ENCODE results near the gene INHBB. TPM values are rescaled to one million over a fixed set of nuclear protein-coding genes. Genes with fewer than 3 reads are reported as not detected.

INHBB gene
- total and polyA plus RNA-seq, 2 of the 4 experiments (the other 2 are of a cell fraction) = 0.18 to 0.92 TPM

DNA sequence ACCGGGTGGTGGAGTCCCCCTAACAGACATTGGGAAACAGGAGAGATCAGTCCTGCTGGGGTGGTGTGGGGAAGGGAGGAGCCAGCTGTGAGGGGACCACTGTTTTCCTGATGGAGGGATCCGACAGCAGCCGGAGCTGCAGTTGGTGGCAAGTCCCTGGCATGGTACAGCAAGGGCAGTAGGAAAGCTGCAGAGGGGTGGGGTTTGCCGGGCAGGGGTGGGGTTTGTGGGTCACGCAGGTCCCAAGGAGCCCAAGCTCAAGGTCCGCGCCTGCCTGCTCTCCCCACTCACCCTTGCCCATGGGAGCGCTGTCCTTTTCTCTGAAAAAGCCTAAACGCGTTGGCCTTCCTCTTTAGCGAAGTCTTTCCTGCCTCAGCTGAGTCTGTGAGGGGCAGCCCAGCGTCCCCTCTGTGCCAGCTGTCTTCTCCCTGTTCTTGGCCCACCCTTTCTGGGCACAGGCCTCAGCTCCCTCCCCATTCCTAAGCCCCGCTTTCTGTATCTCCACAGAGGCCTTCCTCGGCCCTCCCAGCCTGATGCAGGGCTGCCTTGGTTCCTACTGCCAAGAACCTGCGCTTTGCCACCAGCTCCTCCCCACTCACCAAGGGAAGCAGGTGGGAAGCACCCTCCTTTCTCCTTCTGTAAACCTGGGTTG is 29.3 kb upstream of the INHBB start:
- no peaks in the 10 kb centered on the region for H4K20me1 ChIP-seq (ENCODE audit: insufficient read depth, low read length)
- H2AK9ac ChIP-seq (replicated peaks; ENCODE audit: low read depth, low read length, poor library complexity) = no peak overlapping the region
- POLR2A ChIA-PET (ENCODE audit: unreplicated experiment) = interaction anchor here (0.6 kb wide), 1 partner anchor 1421 kb away, joined by 7 read pairs; no protein-coding TSS in a partner anchor
- H3K14ac ChIP-seq (replicated peaks; ENCODE audit: low read depth, low read length) = no peak overlapping the region
- dilution Hi-C loops (cut with HindIII; ENCODE audit: low sequenced_read_pairs, unreplicated experiment) (no loop called here), intact Hi-C loops (cut with micrococcal nuclease) (no loop called here), in situ Hi-C loops (cut with MboI; ENCODE audit: low sequenced_read_pairs) (no loop called here)
- no peak overlapping the region for H3K18ac ChIP-seq (ENCODE audit: low read depth, low read length)
- H2BK20ac ChIP-seq (ENCODE audit: low read depth, low read length) = no peak overlapping the region
- no peak overlapping the region for H3K4me3 ChIP-seq (ENCODE audit: insufficient read depth, low read depth, low read length)
- H3K9me3 ChIP-seq (ENCODE audit: control insufficient read depth, insufficient read depth, low read length) = no peaks in the 10 kb centered on the region
- no peaks in the 10 kb centered on the region for H3K36me3 ChIP-seq (ENCODE audit: control insufficient read depth, insufficient read depth, low read length)
- no peak for DNase-seq
- TF ChIP-seq MAFK (IDR thresholded peaks at IDR 0.05; ENCODE audit: low read depth, low read length) = no peak
- no peak for TF ChIP-seq NFE2L2 (IDR thresholded peaks at IDR 0.05; ENCODE audit: low read depth, low read length)
- no peak for TF ChIP-seq FOS (IDR thresholded peaks at IDR 0.05; ENCODE audit: low read depth, low read length)
- no peak for TF ChIP-seq RAD21 (IDR thresholded peaks at IDR 0.05; ENCODE audit: low read length)
- TF ChIP-seq MAZ (IDR thresholded peaks at IDR 0.05; ENCODE audit: borderline replicate concordance, low read depth, low read length) = no peak
- H3K27ac ChIP-seq (ENCODE audit: insufficient read depth, low read length) = no peak overlapping the region
- H2BK120ac ChIP-seq (ENCODE audit: low read depth, low read length) = no peak overlapping the region
- no peak overlapping the region for H4K8ac ChIP-seq (ENCODE audit: low read depth in 2 of 2, low read length in 2 of 2)
- no peak overlapping the region for H4K5ac ChIP-seq (ENCODE audit: low read depth, low read length)
- CTCF ChIA-PET = interaction anchor here (0.6 kb wide), 1 partner anchor 494 kb away, joined by 3 read pairs; no protein-coding TSS in a partner anchor
- no TSS peak for BruUV-seq (replicated peaks)
- no peaks in the 10 kb centered on the region; the same call in 1 of the 2 replicates for H3K4me1 ChIP-seq (ENCODE audit: control insufficient read depth, insufficient read depth, low read length)
- no peaks in the 10 kb centered on the region for H3K79me1 ChIP-seq (ENCODE audit: low read depth in 1 of 2, low read length in 2 of 2)
- H3K23ac ChIP-seq (ENCODE audit: low read depth, low read length) = no peak overlapping the region
- H3K4me2 ChIP-seq (ENCODE audit: low read depth, low read length) = no peak overlapping the region
- no peak overlapping the region for H3K56ac ChIP-seq (ENCODE audit: extremely low read depth, insufficient read depth, low read length)
- ATAC-seq (ENCODE audit: low read depth) = no peak
- H2AFZ ChIP-seq (replicated peaks; ENCODE audit: low read length, poor library complexity) = no peak overlapping the region
- no peak overlapping the region for H2AK5ac ChIP-seq (ENCODE audit: low read depth, low read length)
- H2BK15ac ChIP-seq (ENCODE audit: low read depth, low read length) = no peak overlapping the region
- WGBS, 2 experiments (ENCODE audit: extremely low coverage in 2 of 2, insufficient read length in 1 of 2) = 97% methylated on average over 4 of the region's 15 CpGs; no CpG with 5 or more reads in 1 of the 2 experiments
- no peaks in the 10 kb centered on the region for H3K9me1 ChIP-seq (ENCODE audit: insufficient read depth, low read length)
- H3K9ac ChIP-seq (ENCODE audit: low read depth, low read length) = no peak overlapping the region
- no peak overlapping the region for H2BK5ac ChIP-seq (ENCODE audit: low read depth, low read length, poor library complexity, severe bottlenecking)
- no peak overlapping the region for H4K91ac ChIP-seq (ENCODE audit: insufficient read depth, low read depth, low read length)
- peaks cover 31% of the 10 kb centered on the region for H3K27me3 ChIP-seq (ENCODE audit: control insufficient read depth, insufficient read depth, low read length)
- H3K4ac ChIP-seq (ENCODE audit: low read depth, low read length) = no peak overlapping the region

Measured in IMR-90 (cell line).